ENCODE results near the gene SELL. TPM values are rescaled to one million over a fixed set of nuclear protein-coding genes. Genes with fewer than 3 reads are reported as not detected.

SELL gene
- total and polyA plus RNA-seq, 2 of the 4 experiments (the other 2 are of a cell fraction), result not detected

- no peak overlapping the region for H4K91ac ChIP-seq (ENCODE audit: insufficient read depth, low read depth, low read length)
- H4K20me1 ChIP-seq (ENCODE audit: insufficient read depth, low read length), result no peaks in the 10 kb centered on the region
- no peak overlapping the region for H2AK9ac ChIP-seq (replicated peaks; ENCODE audit: low read depth, low read length, poor library complexity)
- intact Hi-C loops (cut with micrococcal nuclease), result no loop called here
- no peak overlapping the region for H3K14ac ChIP-seq (replicated peaks; ENCODE audit: low read depth, low read length)
- ChIA-PET CTCF (no interaction called here), POLR2A (ENCODE audit: unreplicated experiment) (no interaction called here)
- no peaks in the 10 kb centered on the region for H3K9me1 ChIP-seq (ENCODE audit: insufficient read depth, low read length)
- no peak overlapping the region for H2BK20ac ChIP-seq (ENCODE audit: low read depth, low read length)
- no peaks in the 10 kb centered on the region for H3K79me1 ChIP-seq (ENCODE audit: low read depth in 1 of 2, low read length in 2 of 2)
- H2AK5ac ChIP-seq (ENCODE audit: low read depth, low read length), result no peak overlapping the region
- H3K27me3 ChIP-seq (ENCODE audit: control insufficient read depth, insufficient read depth, low read length), result no peaks in the 10 kb centered on the region
- no CpG with 5 or more reads among the region's 3 CpGs for WGBS, 2 experiments (ENCODE audit: extremely low coverage in 2 of 2, insufficient read length in 1 of 2)
- no peak for DNase-seq
- no peak overlapping the region for H3K23ac ChIP-seq (ENCODE audit: low read depth, low read length)
- H3K27ac ChIP-seq (ENCODE audit: insufficient read depth, low read length), result no peak overlapping the region
- H3K36me3 ChIP-seq (ENCODE audit: control insufficient read depth, insufficient read depth, low read length), result no peaks in the 10 kb centered on the region
- BruUV-seq (replicated peaks), result no TSS peak
- no peak overlapping the region for H3K4me2 ChIP-seq (ENCODE audit: low read depth, low read length)
- H2BK120ac ChIP-seq (ENCODE audit: low read depth, low read length), result no peak overlapping the region
- H3K4me3 ChIP-seq (ENCODE audit: insufficient read depth, low read depth, low read length), result no peak overlapping the region
- no peak for ATAC-seq (ENCODE audit: low read depth)
- H3K9ac ChIP-seq (ENCODE audit: low read depth, low read length), result no peak overlapping the region
- no peak overlapping the region for H3K18ac ChIP-seq (ENCODE audit: low read depth, low read length)
- H3K56ac ChIP-seq (ENCODE audit: extremely low read depth, insufficient read depth, low read length), result no peak overlapping the region
- dilution Hi-C loops (cut with HindIII; ENCODE audit: low sequenced_read_pairs, unreplicated experiment), result no loop called here
- H2BK15ac ChIP-seq (ENCODE audit: low read depth, low read length), result no peak overlapping the region
- TF ChIP-seq RCOR1 (IDR thresholded peaks at IDR 0.05; ENCODE audit: insufficient replicate concordance, low read length) (no peak), USF2 (IDR thresholded peaks at IDR 0.05; ENCODE audit: low read depth, low read length) (no peak), CTCF (conservative IDR thresholded peaks at IDR 0.05; ENCODE audit: low read depth, low read length) (no peak), SMC3 (IDR thresholded peaks at IDR 0.05; ENCODE audit: low read depth, low read length) (no peak), CEBPB (IDR thresholded peaks at IDR 0.05; ENCODE audit: low read depth, low read length) (no peak), FOS (IDR thresholded peaks at IDR 0.05; ENCODE audit: low read depth, low read length) (no peak), BHLHE40 (IDR thresholded peaks at IDR 0.05; ENCODE audit: low read depth, low read length) (no peak), CHD1 (IDR thresholded peaks at IDR 0.05; ENCODE audit: low read depth, low read length) (no peak), MAFK (IDR thresholded peaks at IDR 0.05; ENCODE audit: low read depth, low read length) (no peak), RAD21 (IDR thresholded peaks at IDR 0.05; ENCODE audit: low read length) (no peak), NFE2L2 (IDR thresholded peaks at IDR 0.05; ENCODE audit: low read depth, low read length) (no peak)
- no peak overlapping the region for H2BK5ac ChIP-seq (ENCODE audit: low read depth, low read length, poor library complexity, severe bottlenecking)
- H3K4ac ChIP-seq (ENCODE audit: low read depth, low read length), result no peak overlapping the region
- no peak overlapping the region for H4K8ac ChIP-seq (ENCODE audit: low read depth in 2 of 2, low read length in 2 of 2)
- no peak overlapping the region for H4K5ac ChIP-seq (ENCODE audit: low read depth, low read length)
- in situ Hi-C loops (cut with MboI; ENCODE audit: low sequenced_read_pairs), result no loop called here
- H3K9me3 ChIP-seq (ENCODE audit: control insufficient read depth, insufficient read depth, low read length), result no peaks in the 10 kb centered on the region
- H2AFZ ChIP-seq (replicated peaks; ENCODE audit: low read length, poor library complexity), result no peak overlapping the region
- no peaks in the 10 kb centered on the region for H3K4me1 ChIP-seq (ENCODE audit: control insufficient read depth, insufficient read depth, low read length)
Measured at GRCh38 chr1:169683661-169684060, 27.8 kb downstream of the SELL start.

Measured in IMR-90 (cell line).